IMR-90 (cell line): ENCODE results near the gene RYR2. TPM values are rescaled to one million over a fixed set of nuclear protein-coding genes. Genes with fewer than 3 reads are reported as not detected.

Experiments
- ATAC-seq: fragments of 200-7000 bp; cut with Tn5 transposase; 2 replicates; pipeline ENCODE4 v1.9.1; 2020; ENCODE audit warnings: low read depth, mild to moderate bottlenecking, moderate library complexity
- BruUV-seq: library from RNA; stranded (reverse); fragments of 400-500 nt; replicated peaks from 2 replicates; lab custom pipeline; 2021; lab: Mats Ljungman, UMichigan
- CTCF ChIA-PET: fragments of 300-600 bp; formaldehyde crosslinking; extraction: SDS; loops from one replicate; lab custom pipeline; 2021; ENCODE audit warnings: antibody characterized with exemption; lab: Yijun Ruan, JAX
- POLR2A ChIA-PET: fragments of 300-600 bp; sonication (Branson Sonifier 250); formaldehyde crosslinking; loops from one replicate; lab custom pipeline; 2022; ENCODE audit warnings: antibody characterized with exemption; ENCODE audit not compliant: unreplicated experiment; lab: Charles Lee
- DNase-seq: peaks from one replicate; pipeline ENCODE4 v3.0.0; 2013
- H2AFZ ChIP-seq: replicated peaks from 2 replicates; pipeline ENCODE3; 2013; ENCODE audit warnings: low read length, mild to moderate bottlenecking; ENCODE audit not compliant: poor library complexity
- H2AK5ac ChIP-seq: 2 replicates; pipeline ENCODE4 v1.6.1; 2013; ENCODE audit warnings: low read depth, low read length, inconsistent platforms
- H2AK9ac ChIP-seq: replicated peaks from 2 replicates; pipeline ENCODE3; 2013; ENCODE audit warnings: mild to moderate bottlenecking, low read depth, low read length, moderate library complexity; ENCODE audit not compliant: poor library complexity
- H2BK120ac ChIP-seq: 2 replicates; pipeline ENCODE4 v1.6.1; 2013; ENCODE audit warnings: low read depth, low read length, inconsistent platforms
- H2BK15ac ChIP-seq: 3 replicates; pipeline ENCODE4 v1.6.1; 2013; ENCODE audit warnings: low read depth, low read length, inconsistent platforms
- H2BK20ac ChIP-seq: 2 replicates; pipeline ENCODE4 v1.6.1; 2013; ENCODE audit warnings: low read depth, mild to moderate bottlenecking, inconsistent platforms, low read length, moderate library complexity
- H2BK5ac ChIP-seq: 2 replicates; pipeline ENCODE4 v1.6.1; 2013; ENCODE audit warnings: mild to moderate bottlenecking, low read depth, low read length, inconsistent platforms; ENCODE audit not compliant: poor library complexity, severe bottlenecking
- H3K14ac ChIP-seq: replicated peaks from 2 replicates; pipeline ENCODE4 v1.6.1; 2013; ENCODE audit warnings: low read depth, low read length, inconsistent platforms
- H3K18ac ChIP-seq: 2 replicates; pipeline ENCODE4 v1.6.1; 2013; ENCODE audit warnings: low read depth, low read length, control low read depth
- H3K23ac ChIP-seq: 2 replicates; pipeline ENCODE4 v1.6.1; 2013; ENCODE audit warnings: low read depth, low read length, inconsistent platforms
- H3K27ac ChIP-seq: 2 replicates; pipeline ENCODE4 v1.5.1; 2013; ENCODE audit warnings: mild to moderate bottlenecking, control low read depth, low read length; ENCODE audit not compliant: insufficient read depth
- H3K27me3 ChIP-seq: 2 replicates; pipeline ENCODE4 v1.6.1; 2013; ENCODE audit warnings: low read length; ENCODE audit not compliant: control insufficient read depth, insufficient read depth
- H3K36me3 ChIP-seq: 2 replicates; pipeline ENCODE4 v1.6.1; 2013; ENCODE audit warnings: low read length, mixed read lengths; ENCODE audit not compliant: control insufficient read depth, insufficient read depth
- H3K4ac ChIP-seq: 2 replicates; pipeline ENCODE4 v1.6.1; 2013; ENCODE audit warnings: low read depth, low read length, inconsistent platforms
- H3K4me1 ChIP-seq: 2 replicates; pipeline ENCODE4 v1.6.1; 2013; ENCODE audit warnings: low read length, mixed read lengths; ENCODE audit not compliant: control insufficient read depth, insufficient read depth
- H3K4me2 ChIP-seq: 2 replicates; pipeline ENCODE4 v1.6.1; 2013; ENCODE audit warnings: low read depth, mild to moderate bottlenecking, control low read depth, low read length, moderate library complexity
- H3K4me3 ChIP-seq: 2 replicates; pipeline ENCODE4 v1.5.1; 2013; ENCODE audit warnings: low read depth, mild to moderate bottlenecking, control low read depth, low read length, moderate library complexity; ENCODE audit not compliant: insufficient read depth
- H3K56ac ChIP-seq: 2 replicates; pipeline ENCODE4 v1.6.1; 2013; ENCODE audit warnings: low read length, inconsistent platforms; ENCODE audit not compliant: insufficient read depth; ENCODE audit errors: extremely low read depth
- H3K79me1 ChIP-seq, 2 experiments: 2 replicates each; pipeline ENCODE4 v1.6.1; 2013; ENCODE audit warnings: low read length in 2 of 2, inconsistent platforms in 1 of 2, low read depth in 1 of 2
- H3K9ac ChIP-seq: 2 replicates; pipeline ENCODE4 v1.6.1; 2013; ENCODE audit warnings: low read depth, low read length, control low read depth
- H3K9me1 ChIP-seq: 2 replicates; pipeline ENCODE4 v1.6.1; 2013; ENCODE audit warnings: low read length, inconsistent platforms; ENCODE audit not compliant: insufficient read depth
- H3K9me3 ChIP-seq: 2 replicates; pipeline ENCODE4 v1.6.1; 2013; ENCODE audit warnings: low read length; ENCODE audit not compliant: control insufficient read depth, insufficient read depth
- H4K20me1 ChIP-seq: 2 replicates; pipeline ENCODE4 v1.6.1; 2013; ENCODE audit warnings: low read length, inconsistent platforms; ENCODE audit not compliant: insufficient read depth
- H4K5ac ChIP-seq: 2 replicates; pipeline ENCODE4 v1.6.1; 2013; ENCODE audit warnings: mild to moderate bottlenecking, low read depth, low read length, control low read depth
- H4K8ac ChIP-seq, 2 experiments: 2 replicates each; pipeline ENCODE4 v1.6.1; 2013; ENCODE audit warnings: low read depth in 2 of 2, low read length in 2 of 2, control low read depth in 1 of 2, inconsistent platforms in 1 of 2
- H4K91ac ChIP-seq: 2 replicates; pipeline ENCODE4 v1.6.1; 2013; ENCODE audit warnings: low read depth, low read length, inconsistent platforms; ENCODE audit not compliant: insufficient read depth
- CHD1 ChIP-seq: IDR thresholded peaks from 2 replicates; pipeline ENCODE4 v1.6.1; 2012; ENCODE audit warnings: low read depth, low read length, improper control_type of control experiment
- NFE2L2 ChIP-seq: fragments of 150-350 bp; IDR thresholded peaks from 2 replicates; pipeline ENCODE4 v1.6.1; 2016; ENCODE audit warnings: low read depth, mild to moderate bottlenecking, low read length
- POLR2A ChIP-seq: IDR thresholded peaks from 2 replicates; pipeline ENCODE4 v1.6.1; 2012; ENCODE audit warnings: mild to moderate bottlenecking, low read depth, low read length
- RAD21 ChIP-seq: IDR thresholded peaks from 2 replicates; pipeline ENCODE4 v1.6.1; 2012; ENCODE audit warnings: low read length, improper control_type of control experiment
- WGBS, 2 experiments: methylation state at CpG; one replicate each; pipeline versions ENCODE4 v1.1.5 to v1.1.7; 2013; ENCODE audit warnings: missing lambda C conversion rate in 2 of 2; ENCODE audit not compliant: insufficient read length in 1 of 2; ENCODE audit errors: extremely low coverage in 2 of 2; 5-methylcytosine and 5-hydroxymethylcytosine counted together
- dilution Hi-C: fragments of 300-500 bp; cut with HindIII; formaldehyde crosslinking; loops from one replicate; pipeline ENCODE4 v1.14.3; 2018; ENCODE audit warnings: low sequenced_read_pairs; ENCODE audit not compliant: unreplicated experiment
- in situ Hi-C: fragments of 300-500 bp; cut with MboI; formaldehyde crosslinking; loops from 3 replicates; pipeline ENCODE4 v1.14.3; 2019; ENCODE audit warnings: low sequenced_read_pairs, inconsistent platforms, mixed read lengths
- intact Hi-C: fragments of 100-400 bp; cut with micrococcal nuclease; formaldehyde crosslinking; loops from 2 replicates; pipeline ENCODE4 v1.10.0; 2022
- polyA plus RNA-seq, 3 experiments: library from polyadenylated mRNA; depleted of rRNA; stranded (reverse); fragments of >200 nt; gene quantifications; 2 replicates each; pipeline ENCODE4 v1.2.3, GENCODE V29; 2012; ENCODE audit warnings: low replicate concordance in 1 of 3
- total RNA-seq: library from RNA; depleted of rRNA; stranded (reverse); fragments of >200 nt; gene quantifications from 2 replicates; pipeline ENCODE4 v1.2.3, GENCODE V29; 2012
- TF ChIP-seq, protein P1 (sequence below): fragments of 150-350 bp; IDR thresholded peaks from 2 replicates; pipeline ENCODE4 v1.6.1; 2016; ENCODE audit warnings: low read depth, mild to moderate bottlenecking, low read length, moderate library complexity, borderline replicate concordance

The RYR2 gene
- total and polyA plus RNA-seq, 2 of the 4 experiments (the other 2 are of a cell fraction) = not detected

GRCh38 chr1:237832858-237833257 is 790.9 kb downstream of the RYR2 start:
- ATAC-seq (no peak), DNase-seq (no peak)
- Histone ChIP-seq H3K4me2 (no peak overlapping the region), H3K27ac (no peak overlapping the region), H2BK5ac (no peak overlapping the region), H2BK15ac (no peak overlapping the region), H2AK5ac (no peak overlapping the region), H3K79me1 (no peaks in the 10 kb centered on the region), H3K18ac (no peak overlapping the region), H2AK9ac (no peak overlapping the region), H3K4me1 (no peaks in the 10 kb centered on the region), H4K20me1 (no peaks in the 10 kb centered on the region), H4K8ac (no peak overlapping the region), H3K36me3 (no peaks in the 10 kb centered on the region), H3K4ac (no peak overlapping the region), H2AFZ (no peak overlapping the region), H3K56ac (no peak overlapping the region), H3K14ac (no peak overlapping the region), H4K5ac (no peak overlapping the region), H3K4me3 (no peak overlapping the region), H3K9me3 (peaks cover 11% of the 10 kb centered on the region), H3K9me1 (no peaks in the 10 kb centered on the region), H3K23ac (no peak overlapping the region), H2BK20ac (no peak overlapping the region), H4K91ac (no peak overlapping the region), H3K9ac (no peak overlapping the region), H2BK120ac (no peak overlapping the region), H3K27me3 (no peaks in the 10 kb centered on the region)
- POLR2A ChIA-PET = no interaction called here
- intact Hi-C loops (no loop called here), in situ Hi-C loops (no loop called here), dilution Hi-C loops (no loop called here)
- no TSS peak for BruUV-seq
- TF ChIP-seq CHD1 (no peak), NFE2L2 (no peak), RAD21 (no peak), POLR2A (no peak)
- TF ChIP-seq, protein P1, sequence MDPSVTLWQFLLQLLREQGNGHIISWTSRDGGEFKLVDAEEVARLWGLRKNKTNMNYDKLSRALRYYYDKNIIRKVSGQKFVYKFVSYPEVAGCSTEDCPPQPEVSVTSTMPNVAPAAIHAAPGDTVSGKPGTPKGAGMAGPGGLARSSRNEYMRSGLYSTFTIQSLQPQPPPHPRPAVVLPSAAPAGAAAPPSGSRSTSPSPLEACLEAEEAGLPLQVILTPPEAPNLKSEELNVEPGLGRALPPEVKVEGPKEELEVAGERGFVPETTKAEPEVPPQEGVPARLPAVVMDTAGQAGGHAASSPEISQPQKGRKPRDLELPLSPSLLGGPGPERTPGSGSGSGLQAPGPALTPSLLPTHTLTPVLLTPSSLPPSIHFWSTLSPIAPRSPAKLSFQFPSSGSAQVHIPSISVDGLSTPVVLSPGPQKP = no peak
- CTCF ChIA-PET = interaction anchor here (1.2 kb wide), 1 partner anchor 32 kb away, joined by 3 read pairs; no protein-coding TSS in a partner anchor
- no CpG with 5 or more reads among the region's 7 CpGs for WGBS, 2 experiments
